Adrenal gland (tissue), 12 donors: ENCODE data around the gene MTMR12. TPM values are rescaled to one million over a fixed set of nuclear protein-coding genes. Genes with fewer than 3 reads are reported as not detected.

Experiments
- DNase-seq, 7 donors: peaks; one replicate each; pipeline ENCODE4 v3.0.0-alpha.2; 2019 to 2020
- H3K27ac ChIP-seq, 5 donors: fragments of 200-600 bp; sonication (generic) in 4 of 5; 1 replicate in 3 of 5; 2 replicates in 2 of 5; pipeline versions ENCODE4 v1.5.1 to v1.8.0; 2016 to 2020; ENCODE audit warnings: mild to moderate bottlenecking in 1 of 5
- H3K27me3 ChIP-seq: fragments of 200-600 bp; 2 replicates; pipeline ENCODE4 v1.8.0; 2021
- H3K36me3 ChIP-seq, 2 donors: fragments of 200-600 bp; replicated peaks in 1 of 2; 1 replicate in 1 of 2; 2 replicates in 1 of 2; pipeline versions ENCODE4 v1.5.1 to v1.8.0; 2018 to 2022
- H3K4me1 ChIP-seq, 2 donors: fragments of 200-600 bp; replicated peaks in 1 of 2; 1 replicate in 1 of 2; 2 replicates in 1 of 2; pipeline versions ENCODE4 v1.5.1 to v1.8.0; 2018 to 2021
- H3K4me3 ChIP-seq, 4 donors: fragments of 200-600 bp; sonication (generic) in 3 of 4; one replicate each; pipeline ENCODE4 v1.5.1; 2016 to 2018
- H3K9me3 ChIP-seq, 3 donors: fragments of 200-600 bp; sonication (generic) in 1 of 3; replicated peaks in 1 of 3; 1 replicate in 2 of 3; 2 replicates in 1 of 3; pipeline versions ENCODE4 v1.5.1 to v1.8.0; 2016 to 2021
- CTCF ChIP-seq, 6 experiments: fragments of 450-650 bp in 4 of 6; fragments of 200-600 bp in 2 of 6; sonication (generic) in 1 of 6; IDR thresholded peaks; 1 replicate in 5 of 6; 2 replicates in 1 of 6; pipeline versions ENCODE4 v1.5.1 to v1.8.0; 2016 to 2021; ENCODE audit warnings: antibody characterized with exemption in 6 of 6, mild to moderate bottlenecking in 2 of 6, moderate library complexity in 1 of 6
- POLR2A ChIP-seq, 2 donors: fragments of 450-650 bp; IDR thresholded peaks; one replicate each; pipeline ENCODE4 v1.6.1; 2017; ENCODE audit warnings: antibody characterized with exemption in 2 of 2, mild to moderate bottlenecking in 2 of 2, moderate library complexity in 1 of 2
- WGBS, 4 donors: extraction: QIAGEN DNeasy Blood & Tissue Kit in 2 of 4; methylation state at CpG; one replicate each; pipeline versions ENCODE4 v1.1.5 to v1.1.7; 2013 to 2017; 5-methylcytosine and 5-hydroxymethylcytosine counted together
- intact Hi-C, 2 donors: fragments of 100-400 bp; cut with DNase I; formaldehyde crosslinking; loops; one replicate each; pipeline versions ENCODE4 v1.14.1 to v1.15.0; 2022 to 2023
- polyA plus RNA-seq, 3 donors: library from polyadenylated mRNA; stranded (reverse); fragments of 200-250 nt in 2 of 3; fragments of 350-450 nt in 1 of 3; fragmentation: Illumina TruSeq in 1 of 3; extraction: RNeasy Lipid Tissue Mini Kit (QIAGEN cat#74804) in 1 of 3; gene quantifications; one replicate each; pipeline ENCODE4 v1.2.3, GENCODE V29; 2013 to 2014
- total RNA-seq, 9 donors: library from RNA; depleted of rRNA in 4 of 9; stranded (reverse); fragments of >200 nt in 4 of 9; fragments of 120-200 nt in 1 of 9; fragmentation: NEBNext Ultra II Directional in 1 of 9; extraction: Animal tissue kit (Norgen Biotek cat#: 25700) in 1 of 9; gene quantifications; one replicate each; pipeline versions ENCODE4 v1.1.0 to v1.2.4, GENCODE V29; 2013 to 2023
- donor health status: healthy with polysubstance abuse.
- donor health status: Bipolar disorder and iron deficiency.
- donor health status: DM: yes; HTN: yes; CAD: no.
- donor health status: DM: no; HTN: no; CAD: no.
- donor health status: DM: no; HTN: no; CAD: no.
- donor health status: DM: yes; HTN: yes; CAD: no.

MTMR12 gene
- total and polyA plus RNA-seq, 12 donors, result 4.5 to 30.7 (median 22.9) TPM

- Histone ChIP-seq H3K4me1 (peaks cover 24 to 50% of the 10 kb centered on the region in 2 donors), H3K4me3 (no peak overlapping the region)
These were observed 8.1 kb downstream of the MTMR12 start for GRCh38 chr5:32304622-32305021.

GRCh38 chr5:32303755-32304120 is 9.0 kb downstream of the MTMR12 start:
- no peaks in the 10 kb centered on the region for H3K9me3 ChIP-seq
- H3K4me3 ChIP-seq, result no peak overlapping the region
- DNase-seq, result no peak
- H3K27me3 ChIP-seq, result no peaks in the 10 kb centered on the region
- no peaks in the 10 kb centered on the region for H3K36me3 ChIP-seq
- WGBS, 4 donors, result 92 to 98% (median 97%) methylated on average over 6 of the region's 6 CpGs
- H3K27ac ChIP-seq, result no peak overlapping the region
- TF ChIP-seq POLR2A (IDR thresholded peaks at IDR 0.05) (no peak), CTCF (IDR thresholded peaks at IDR 0.05) (no peak)
- peaks cover 16 to 41% of the 10 kb centered on the region in 2 donors for H3K4me1 ChIP-seq
- intact Hi-C loops, result no loop called here

More at GRCh38 chr5:32304622-32305021, 8.1 kb downstream of the MTMR12 start:
- H3K9me3 ChIP-seq, result no peaks in the 10 kb centered on the region
- WGBS, 4 donors, result 67 to 81% (median 77%) methylated on average over 5 of the region's 5 CpGs
- no peak overlapping the region for H3K27ac ChIP-seq
- H3K27me3 ChIP-seq, result no peaks in the 10 kb centered on the region
- intact Hi-C loops, result no loop called here
- DNase-seq, result no peak
- TF ChIP-seq POLR2A (IDR thresholded peaks at IDR 0.05) (no peak), CTCF (IDR thresholded peaks at IDR 0.05) (no peak)
- no peaks in the 10 kb centered on the region for H3K36me3 ChIP-seq

- TF ChIP-seq POLR2A (IDR thresholded peaks at IDR 0.05), result no peak
- no peak for TF ChIP-seq CTCF (IDR thresholded peaks at IDR 0.05)
- H3K4me1 ChIP-seq, result peaks cover 14 to 37% of the 10 kb centered on the region in 2 donors
These were observed 9.6 kb downstream of the MTMR12 start for GRCh38 chr5:32302835-32303754.

GRCh38 chr5:32301891-32302290 is 10.8 kb downstream of the MTMR12 start:
- intact Hi-C loops, result no loop called here
- Histone ChIP-seq H3K27ac (no peak overlapping the region), H3K4me1 (peaks cover 23 to 34% of the 10 kb centered on the region in 2 donors), H3K9me3 (no peaks in the 10 kb centered on the region), H3K36me3 (no peaks in the 10 kb centered on the region), H3K4me3 (no peak overlapping the region), H3K27me3 (no peaks in the 10 kb centered on the region)
- WGBS, 4 donors, result 66 to 76% (median 68%) methylated on average over 2 of the region's 2 CpGs
- DNase-seq, result no peak
- TF ChIP-seq CTCF (IDR thresholded peaks at IDR 0.05), result no peak
- no peak for TF ChIP-seq POLR2A (IDR thresholded peaks at IDR 0.05)

More at GRCh38 chr5:32302835-32303754, 9.6 kb downstream of the MTMR12 start:
- intact Hi-C loops, result no loop called here
- Histone ChIP-seq H3K36me3 (no peaks in the 10 kb centered on the region), H3K27me3 (no peaks in the 10 kb centered on the region), H3K9me3 (no peaks in the 10 kb centered on the region), H3K4me3 (no peak overlapping the region), H3K27ac (no peak overlapping the region)
- DNase-seq, result no peak
- WGBS, 4 donors, result 73 to 79% (median 75%) methylated on average over 7 of the region's 7 CpGs
